Esophagus squamous epithelium (tissue), 4 donors: ENCODE results near the gene ACAP2.
"Not testable (repeated sequence)": the region's sequence is repeated elsewhere in the genome, so short reads cannot be mapped to it uniquely, and the experiment has no call there.

Source experiments
- POLR2A ChIP-seq, 4 donors: fragments of 450-650 bp; IDR thresholded peaks; one replicate each; pipeline ENCODE4 v1.6.1; 2017; ENCODE audit warnings: antibody characterized with exemption in 4 of 4, mild to moderate bottlenecking in 4 of 4, moderate library complexity in 3 of 4
- TF ChIP-seq, protein P1 (sequence below), 6 experiments: fragments of 450-650 bp in 4 of 6; fragments of 200-600 bp in 2 of 6; sonication (generic) in 2 of 6; IDR thresholded peaks; one replicate each; pipeline ENCODE4 v1.5.1; 2016 to 2019; ENCODE audit warnings: antibody characterized with exemption in 6 of 6, mild to moderate bottlenecking in 4 of 6, moderate library complexity in 4 of 6

DNA sequence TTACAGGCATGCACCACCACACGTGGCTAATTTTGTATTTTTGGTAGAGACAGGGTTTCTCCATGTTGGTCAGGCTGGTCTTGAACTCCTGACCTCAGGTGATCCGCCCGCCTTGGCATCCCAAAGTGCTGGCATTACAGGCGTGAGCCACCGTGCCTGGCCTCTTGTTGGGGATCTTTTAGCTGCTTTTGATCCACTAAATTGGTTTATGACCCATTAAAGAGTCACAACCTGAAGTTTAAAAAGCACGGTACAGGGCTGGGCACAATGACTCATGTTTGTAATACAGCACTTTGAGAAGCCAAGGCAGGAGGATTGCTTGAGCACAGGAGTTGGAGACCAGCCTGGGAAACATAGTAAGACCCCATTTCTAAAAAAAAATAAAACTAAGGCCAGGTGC is 20.1 kb upstream of the ACAP2 start:
- TF ChIP-seq, protein P1, sequence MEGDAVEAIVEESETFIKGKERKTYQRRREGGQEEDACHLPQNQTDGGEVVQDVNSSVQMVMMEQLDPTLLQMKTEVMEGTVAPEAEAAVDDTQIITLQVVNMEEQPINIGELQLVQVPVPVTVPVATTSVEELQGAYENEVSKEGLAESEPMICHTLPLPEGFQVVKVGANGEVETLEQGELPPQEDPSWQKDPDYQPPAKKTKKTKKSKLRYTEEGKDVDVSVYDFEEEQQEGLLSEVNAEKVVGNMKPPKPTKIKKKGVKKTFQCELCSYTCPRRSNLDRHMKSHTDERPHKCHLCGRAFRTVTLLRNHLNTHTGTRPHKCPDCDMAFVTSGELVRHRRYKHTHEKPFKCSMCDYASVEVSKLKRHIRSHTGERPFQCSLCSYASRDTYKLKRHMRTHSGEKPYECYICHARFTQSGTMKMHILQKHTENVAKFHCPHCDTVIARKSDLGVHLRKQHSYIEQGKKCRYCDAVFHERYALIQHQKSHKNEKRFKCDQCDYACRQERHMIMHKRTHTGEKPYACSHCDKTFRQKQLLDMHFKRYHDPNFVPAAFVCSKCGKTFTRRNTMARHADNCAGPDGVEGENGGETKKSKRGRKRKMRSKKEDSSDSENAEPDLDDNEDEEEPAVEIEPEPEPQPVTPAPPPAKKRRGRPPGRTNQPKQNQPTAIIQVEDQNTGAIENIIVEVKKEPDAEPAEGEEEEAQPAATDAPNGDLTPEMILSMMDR (IDR thresholded peaks at IDR 0.05): not testable (repeated sequence)
- TF ChIP-seq POLR2A (IDR thresholded peaks at IDR 0.05): not testable (repeated sequence)
